ENCODE data around the gene APBA1.

- TF ChIP-seq, protein P1, sequence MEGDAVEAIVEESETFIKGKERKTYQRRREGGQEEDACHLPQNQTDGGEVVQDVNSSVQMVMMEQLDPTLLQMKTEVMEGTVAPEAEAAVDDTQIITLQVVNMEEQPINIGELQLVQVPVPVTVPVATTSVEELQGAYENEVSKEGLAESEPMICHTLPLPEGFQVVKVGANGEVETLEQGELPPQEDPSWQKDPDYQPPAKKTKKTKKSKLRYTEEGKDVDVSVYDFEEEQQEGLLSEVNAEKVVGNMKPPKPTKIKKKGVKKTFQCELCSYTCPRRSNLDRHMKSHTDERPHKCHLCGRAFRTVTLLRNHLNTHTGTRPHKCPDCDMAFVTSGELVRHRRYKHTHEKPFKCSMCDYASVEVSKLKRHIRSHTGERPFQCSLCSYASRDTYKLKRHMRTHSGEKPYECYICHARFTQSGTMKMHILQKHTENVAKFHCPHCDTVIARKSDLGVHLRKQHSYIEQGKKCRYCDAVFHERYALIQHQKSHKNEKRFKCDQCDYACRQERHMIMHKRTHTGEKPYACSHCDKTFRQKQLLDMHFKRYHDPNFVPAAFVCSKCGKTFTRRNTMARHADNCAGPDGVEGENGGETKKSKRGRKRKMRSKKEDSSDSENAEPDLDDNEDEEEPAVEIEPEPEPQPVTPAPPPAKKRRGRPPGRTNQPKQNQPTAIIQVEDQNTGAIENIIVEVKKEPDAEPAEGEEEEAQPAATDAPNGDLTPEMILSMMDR (IDR thresholded peaks at IDR 0.05; ENCODE audit: control extremely low read depth in 1 of 3, insufficient read depth in 1 of 3, low read depth in 1 of 3, low read length in 3 of 3): no peak
- TF ChIP-seq CHD2 (IDR thresholded peaks at IDR 0.05; ENCODE audit: low read length): no peak
- TF ChIP-seq KDM1A (IDR thresholded peaks at IDR 0.05; ENCODE audit: borderline replicate concordance, low read length): no peak
- no peak for TF ChIP-seq EZH2 (IDR thresholded peaks at IDR 0.05; ENCODE audit: low read depth, low read length, severe bottlenecking)
- TF ChIP-seq CREB1 (IDR thresholded peaks at IDR 0.05): no peak
- TF ChIP-seq EGR1 (IDR thresholded peaks at IDR 0.05; ENCODE audit: borderline replicate concordance, low read depth, low read length): no peak
- TF ChIP-seq POLR2A (IDR thresholded peaks at IDR 0.05; ENCODE audit: control extremely low read depth in 1 of 2, low read depth in 2 of 2, low read length in 2 of 2): no peak
- TF ChIP-seq TBP (IDR thresholded peaks at IDR 0.05; ENCODE audit: low read depth, low read length): no peak
- no peak for TF ChIP-seq SIN3A (conservative IDR thresholded peaks at IDR 0.05 in 1 of 2, IDR thresholded peaks at IDR 0.05 in 1 of 2; ENCODE audit: low read depth in 1 of 2, low read length in 2 of 2)
- TF ChIP-seq, protein P2, sequence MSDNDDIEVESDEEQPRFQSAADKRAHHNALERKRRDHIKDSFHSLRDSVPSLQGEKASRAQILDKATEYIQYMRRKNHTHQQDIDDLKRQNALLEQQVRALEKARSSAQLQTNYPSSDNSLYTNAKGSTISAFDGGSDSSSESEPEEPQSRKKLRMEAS (IDR thresholded peaks at IDR 0.05): no peak
- TF ChIP-seq TAF1 (IDR thresholded peaks at IDR 0.05; ENCODE audit: low read depth, low read length): no peak
These were observed 196.2 kb downstream of the APBA1 start for GRCh38 chr9:69476016-69476415.

All from H1 (cell line).